ENCODE results near the gene PTPN23.

DNA sequence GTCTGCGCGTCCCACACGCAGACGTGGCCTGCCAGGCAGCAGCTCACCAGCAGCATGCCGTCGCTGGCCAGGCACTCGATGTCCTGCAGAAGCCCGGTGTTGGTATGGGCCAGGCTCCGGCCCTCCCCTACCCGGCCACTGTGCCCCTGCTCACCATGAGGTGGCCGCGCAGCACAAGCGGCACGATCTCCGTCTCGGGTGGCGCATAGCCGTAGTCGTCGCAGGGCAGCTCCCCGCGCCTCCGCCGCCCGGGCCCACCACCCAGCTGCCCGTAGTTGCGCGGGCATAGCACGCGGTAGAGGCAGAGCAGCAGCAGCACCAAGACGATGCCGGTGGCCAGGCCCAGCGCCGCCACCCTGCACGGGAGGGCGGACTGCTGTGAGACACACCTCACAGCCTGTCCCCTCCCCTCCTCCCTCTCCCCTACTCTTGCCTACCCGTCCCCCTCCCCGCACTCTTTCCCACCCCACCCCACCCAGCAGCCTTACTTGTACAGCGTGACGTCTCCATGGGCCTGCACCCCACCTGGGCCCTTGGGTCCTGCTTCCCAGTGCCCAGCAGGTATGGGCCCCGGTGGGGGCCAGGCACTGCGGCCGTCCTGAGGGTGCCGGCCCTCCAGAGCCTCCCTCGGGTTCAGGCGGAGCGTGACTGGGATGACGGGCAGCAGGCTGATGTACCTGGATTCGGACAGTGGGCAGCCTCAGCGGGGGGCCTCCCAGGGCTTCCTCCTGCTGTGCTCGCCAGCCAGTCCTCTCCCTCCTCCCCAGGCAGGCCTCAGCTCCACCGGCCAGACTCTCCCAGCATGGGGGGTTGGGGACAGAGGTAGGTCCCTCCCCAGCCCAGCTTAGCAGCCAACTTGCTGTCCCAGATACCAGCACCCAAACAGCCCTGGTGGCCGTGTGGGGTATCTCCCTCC lies 37.6 kb downstream of the PTPN23 start:
- TF ChIP-seq, protein P1, sequence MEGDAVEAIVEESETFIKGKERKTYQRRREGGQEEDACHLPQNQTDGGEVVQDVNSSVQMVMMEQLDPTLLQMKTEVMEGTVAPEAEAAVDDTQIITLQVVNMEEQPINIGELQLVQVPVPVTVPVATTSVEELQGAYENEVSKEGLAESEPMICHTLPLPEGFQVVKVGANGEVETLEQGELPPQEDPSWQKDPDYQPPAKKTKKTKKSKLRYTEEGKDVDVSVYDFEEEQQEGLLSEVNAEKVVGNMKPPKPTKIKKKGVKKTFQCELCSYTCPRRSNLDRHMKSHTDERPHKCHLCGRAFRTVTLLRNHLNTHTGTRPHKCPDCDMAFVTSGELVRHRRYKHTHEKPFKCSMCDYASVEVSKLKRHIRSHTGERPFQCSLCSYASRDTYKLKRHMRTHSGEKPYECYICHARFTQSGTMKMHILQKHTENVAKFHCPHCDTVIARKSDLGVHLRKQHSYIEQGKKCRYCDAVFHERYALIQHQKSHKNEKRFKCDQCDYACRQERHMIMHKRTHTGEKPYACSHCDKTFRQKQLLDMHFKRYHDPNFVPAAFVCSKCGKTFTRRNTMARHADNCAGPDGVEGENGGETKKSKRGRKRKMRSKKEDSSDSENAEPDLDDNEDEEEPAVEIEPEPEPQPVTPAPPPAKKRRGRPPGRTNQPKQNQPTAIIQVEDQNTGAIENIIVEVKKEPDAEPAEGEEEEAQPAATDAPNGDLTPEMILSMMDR (IDR thresholded peaks at IDR 0.05) = no peak
- no peak for TF ChIP-seq POLR2AphosphoS5 (IDR thresholded peaks at IDR 0.05)

Data from breast epithelium (tissue), 3 donors.